OCI-LY1 (cell line): ENCODE results near the gene GRXCR2.

Experiments
- H2AFZ ChIP-seq: fragments of 200-600 bp; sonication (generic), shearing (Covaris generic); 2 replicates; pipeline ENCODE4 v1.6.0; 2014; ENCODE audit warnings: antibody characterized with exemption, mild to moderate bottlenecking, low read length
- H3F3A ChIP-seq: fragments of 200-600 bp; sonication (generic), shearing (Covaris generic); 2 replicates; pipeline ENCODE4 v1.6.0; 2014; ENCODE audit warnings: mild to moderate bottlenecking, antibody characterized with exemption, low read length, moderate library complexity; ENCODE audit not compliant: insufficient read depth
- H3K27ac ChIP-seq: fragments of 200-600 bp; sonication (generic); 2 replicates; pipeline ENCODE4 v1.5.1; 2014; ENCODE audit warnings: low read length, mixed run types, mild to moderate bottlenecking, low read depth; ENCODE audit not compliant: poor library complexity, severe bottlenecking
- H3K27me3 ChIP-seq: fragments of 200-600 bp; sonication (generic); 2 replicates; pipeline ENCODE4 v1.6.0; 2014; ENCODE audit warnings: antibody characterized with exemption, mild to moderate bottlenecking, low read length, moderate library complexity; ENCODE audit not compliant: insufficient read depth
- H3K36me3 ChIP-seq: fragments of 200-600 bp; sonication (generic); 2 replicates; pipeline ENCODE4 v1.6.1; 2014; ENCODE audit warnings: mild to moderate bottlenecking, antibody characterized with exemption, low read length, moderate library complexity, mixed read lengths; ENCODE audit not compliant: insufficient read depth
- H3K4me1 ChIP-seq: fragments of 200-600 bp; sonication (generic); 2 replicates; pipeline ENCODE4 v1.5.1; 2014; ENCODE audit warnings: mild to moderate bottlenecking, low read length, moderate library complexity; ENCODE audit not compliant: insufficient read depth, severe bottlenecking
- H3K4me2 ChIP-seq: fragments of 200-600 bp; sonication (generic), shearing (Covaris generic); 2 replicates; pipeline ENCODE4 v1.6.1; 2014; ENCODE audit warnings: low read length
- H3K4me3 ChIP-seq: fragments of 200-600 bp; sonication (generic); 2 replicates; pipeline ENCODE4 v1.5.1; 2014; ENCODE audit warnings: low read length, low read depth, mild to moderate bottlenecking, mixed read lengths; ENCODE audit not compliant: poor library complexity, severe bottlenecking
- H3K79me2 ChIP-seq: fragments of 200-600 bp; shearing (Covaris generic); 2 replicates; pipeline ENCODE4 v1.6.1; 2016; ENCODE audit warnings: mixed run types, low read length, mixed read lengths; ENCODE audit not compliant: insufficient read depth
- H3K9ac ChIP-seq: fragments of 200-600 bp; sonication (generic), shearing (Covaris generic); 2 replicates; pipeline ENCODE4 v1.6.1; 2014; ENCODE audit warnings: mild to moderate bottlenecking, low read length, mixed read lengths
- H3K9me2 ChIP-seq: fragments of 200-600 bp; sonication (generic), shearing (Covaris generic); 2 replicates; pipeline ENCODE4 v1.6.1; 2014; ENCODE audit warnings: low read depth, mild to moderate bottlenecking, low read length, mixed read lengths
- H3K9me3 ChIP-seq: fragments of 200-600 bp; shearing (Covaris generic); 2 replicates; pipeline ENCODE4 v1.6.1; 2014; ENCODE audit warnings: low read length, mixed read lengths
- H4K20me1 ChIP-seq: fragments of 200-600 bp; sonication (generic), shearing (Covaris generic); 2 replicates; pipeline ENCODE4 v1.6.0; 2016; ENCODE audit warnings: mild to moderate bottlenecking, low read length; ENCODE audit not compliant: insufficient read depth
- EZH2 ChIP-seq: fragments of 200-600 bp; sonication (generic), shearing (Covaris generic); IDR thresholded peaks from 2 replicates; pipeline ENCODE4 v1.8.0; 2017; ENCODE audit warnings: borderline replicate concordance, mixed run types, mild to moderate bottlenecking, antibody characterized with exemption, low read length, moderate library complexity, mixed read lengths
- TF ChIP-seq, protein P1 (sequence below): fragments of 200-600 bp; sonication (generic), shearing (Covaris generic); IDR thresholded peaks from 2 replicates; pipeline ENCODE4 v1.5.1; 2017; ENCODE audit warnings: mild to moderate bottlenecking, antibody characterized with exemption, low read length, moderate library complexity, mixed read lengths

GRXCR2 gene

GRCh38 chr5:145829708-145830361 is 43.0 kb downstream of the GRXCR2 start:
- H3K4me1 ChIP-seq, result no peaks in the 10 kb centered on the region
- H2AFZ ChIP-seq, result no peak overlapping the region
- no peaks in the 10 kb centered on the region for H3K9me2 ChIP-seq
- no peaks in the 10 kb centered on the region for H3K36me3 ChIP-seq
- no peak overlapping the region for H3K4me3 ChIP-seq
- H3K27ac ChIP-seq, result no peak overlapping the region
- H3F3A ChIP-seq, result no peaks in the 10 kb centered on the region
- H3K79me2 ChIP-seq, result no peaks in the 10 kb centered on the region
- TF ChIP-seq, protein P1, sequence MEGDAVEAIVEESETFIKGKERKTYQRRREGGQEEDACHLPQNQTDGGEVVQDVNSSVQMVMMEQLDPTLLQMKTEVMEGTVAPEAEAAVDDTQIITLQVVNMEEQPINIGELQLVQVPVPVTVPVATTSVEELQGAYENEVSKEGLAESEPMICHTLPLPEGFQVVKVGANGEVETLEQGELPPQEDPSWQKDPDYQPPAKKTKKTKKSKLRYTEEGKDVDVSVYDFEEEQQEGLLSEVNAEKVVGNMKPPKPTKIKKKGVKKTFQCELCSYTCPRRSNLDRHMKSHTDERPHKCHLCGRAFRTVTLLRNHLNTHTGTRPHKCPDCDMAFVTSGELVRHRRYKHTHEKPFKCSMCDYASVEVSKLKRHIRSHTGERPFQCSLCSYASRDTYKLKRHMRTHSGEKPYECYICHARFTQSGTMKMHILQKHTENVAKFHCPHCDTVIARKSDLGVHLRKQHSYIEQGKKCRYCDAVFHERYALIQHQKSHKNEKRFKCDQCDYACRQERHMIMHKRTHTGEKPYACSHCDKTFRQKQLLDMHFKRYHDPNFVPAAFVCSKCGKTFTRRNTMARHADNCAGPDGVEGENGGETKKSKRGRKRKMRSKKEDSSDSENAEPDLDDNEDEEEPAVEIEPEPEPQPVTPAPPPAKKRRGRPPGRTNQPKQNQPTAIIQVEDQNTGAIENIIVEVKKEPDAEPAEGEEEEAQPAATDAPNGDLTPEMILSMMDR, result no peak
- TF ChIP-seq EZH2, result no peak
- H4K20me1 ChIP-seq, result no peaks in the 10 kb centered on the region
- H3K27me3 ChIP-seq, result no peaks in the 10 kb centered on the region
- no peak overlapping the region for H3K9ac ChIP-seq
- H3K9me3 ChIP-seq, result no peaks in the 10 kb centered on the region
- no peak overlapping the region for H3K4me2 ChIP-seq

DNA sequence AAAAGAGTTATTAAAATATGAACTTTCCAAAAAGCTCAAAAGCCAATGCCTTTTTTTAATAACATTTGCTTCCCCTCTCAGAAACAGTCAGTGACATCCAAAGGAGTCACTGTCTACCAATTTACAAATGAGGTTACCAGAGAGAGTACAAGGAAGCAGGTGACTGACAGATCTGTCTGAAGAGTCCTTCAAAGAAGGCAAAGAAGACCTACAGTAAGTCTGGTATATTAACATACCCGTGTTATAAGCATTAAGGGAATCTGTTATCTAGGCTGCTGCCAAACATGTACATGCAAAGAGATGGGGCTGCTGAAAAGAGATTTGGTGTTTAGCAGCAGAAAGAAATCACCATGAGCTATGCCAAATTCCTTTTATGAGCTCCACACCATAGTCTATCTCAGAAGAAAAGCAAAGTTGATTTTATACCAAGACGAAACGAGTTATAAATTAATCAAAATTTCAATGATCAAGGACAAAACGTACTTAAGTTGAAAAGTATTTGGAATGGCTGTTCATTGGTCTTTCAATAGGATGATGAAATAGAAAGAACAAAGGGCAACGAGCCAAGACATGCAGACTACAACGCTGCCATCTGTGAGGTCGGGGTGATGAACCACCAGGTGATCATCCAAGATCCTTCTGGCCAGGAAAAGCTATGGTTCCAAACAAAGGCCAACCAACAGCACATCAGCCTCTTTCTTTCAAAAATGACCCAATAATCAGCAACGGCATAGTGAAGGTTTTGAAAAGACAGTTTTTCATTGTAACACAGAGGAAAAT is 45.7 kb downstream of the GRXCR2 start:
- H3K9me3 ChIP-seq, result no peaks in the 10 kb centered on the region
- no peak for TF ChIP-seq EZH2
- TF ChIP-seq, protein P1, result no peak
- no peaks in the 10 kb centered on the region for H3K9me2 ChIP-seq
- H3K79me2 ChIP-seq, result no peaks in the 10 kb centered on the region
- H3K4me2 ChIP-seq, result no peak overlapping the region
- no peak overlapping the region for H3K9ac ChIP-seq
- no peaks in the 10 kb centered on the region for H3K27me3 ChIP-seq
- H3K36me3 ChIP-seq, result no peaks in the 10 kb centered on the region
- no peaks in the 10 kb centered on the region for H3K4me1 ChIP-seq
- no peak overlapping the region for H3K4me3 ChIP-seq
- H3F3A ChIP-seq, result no peaks in the 10 kb centered on the region
- H4K20me1 ChIP-seq, result no peaks in the 10 kb centered on the region
- H3K27ac ChIP-seq, result no peak overlapping the region
- no peak overlapping the region for H2AFZ ChIP-seq

- Histone ChIP-seq H3K79me2 (no peaks in the 10 kb centered on the region), H3K36me3 (no peaks in the 10 kb centered on the region), H3K27ac (no peak overlapping the region), H3K9me2 (no peaks in the 10 kb centered on the region), H2AFZ (no peak overlapping the region), H3K4me3 (no peak overlapping the region), H3K9ac (no peak overlapping the region), H3K4me2 (no peak overlapping the region), H3K9me3 (no peaks in the 10 kb centered on the region), H3K27me3 (no peaks in the 10 kb centered on the region), H4K20me1 (no peaks in the 10 kb centered on the region), H3F3A (no peaks in the 10 kb centered on the region), H3K4me1 (no peaks in the 10 kb centered on the region)
- no peak for TF ChIP-seq EZH2
- TF ChIP-seq, protein P1, result peak; percentile 83
Measured at GRCh38 chr5:145825751-145826180, 47.0 kb downstream of the GRXCR2 start.
